HG02623 (cell line): ENCODE measurements around the gene LYRM7.
"Not testable (repeated sequence)": the region's sequence is repeated elsewhere in the genome, so short reads cannot be mapped to it uniquely, and the experiment has no call there.

Experiments
- ATAC-seq: cut with Tn5 transposase; IDR thresholded peaks from one replicate; pipeline ENCODE4 v1.9.1; 2021; ENCODE audit warnings: moderate library complexity; ENCODE audit not compliant: unreplicated experiment

LYRM7 gene

DNA sequence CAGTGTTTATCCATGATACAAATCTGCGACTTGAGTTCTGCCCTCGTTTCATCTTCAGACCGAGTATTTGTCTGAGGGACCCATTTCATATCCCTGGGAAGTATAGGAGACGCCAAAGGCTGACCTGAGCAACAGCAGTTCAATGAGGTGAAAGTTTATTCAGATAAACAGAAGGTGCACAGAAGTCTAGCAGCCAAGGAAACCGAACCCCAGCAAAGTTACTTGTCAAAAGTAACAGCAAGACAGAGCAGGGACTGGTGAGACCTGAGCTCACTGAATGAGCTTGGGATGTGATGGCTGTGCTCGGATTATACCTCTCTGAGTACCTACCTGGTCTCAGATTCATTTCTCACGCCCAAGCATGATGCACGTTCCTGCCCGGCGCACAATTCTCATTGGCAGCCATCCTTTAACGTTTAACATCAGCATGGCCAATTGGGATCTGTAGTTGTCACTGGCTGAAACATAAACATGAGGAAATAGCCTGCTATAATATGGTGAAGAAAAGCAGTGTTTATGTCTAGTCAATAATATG is 599 bp downstream of the LYRM7 start:
- no peak for ATAC-seq

- ATAC-seq, result no peak
These were observed 9.7 kb downstream of the LYRM7 start for GRCh38 chr5:131180407-131180806.

DNA sequence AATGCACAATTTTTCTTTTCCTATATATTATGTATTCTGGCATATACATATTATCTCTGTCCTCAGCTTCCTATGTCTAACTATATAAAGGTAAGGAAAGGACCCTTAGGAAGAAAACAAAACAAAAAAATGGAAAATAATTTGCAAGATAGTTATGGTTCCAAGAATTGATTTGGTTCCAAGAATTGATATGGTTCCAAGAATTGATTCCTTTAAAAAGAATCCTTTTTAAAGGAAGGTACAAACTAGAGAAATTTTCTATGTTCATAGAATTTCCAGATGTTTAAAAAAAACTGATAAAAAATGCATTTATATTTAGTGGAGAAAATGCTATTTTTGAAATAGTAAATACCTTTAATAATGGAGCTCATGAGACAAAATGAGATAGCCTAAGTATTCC is 12.1 kb downstream of the LYRM7 start:
- no peak for ATAC-seq

- no peak for ATAC-seq
These were observed 14.9 kb downstream of the LYRM7 start for GRCh38 chr5:131185523-131186104.

GRCh38 chr5:131186561-131187256 is 16.0 kb downstream of the LYRM7 start:
- ATAC-seq, result no peak

- ATAC-seq, result no peak
These were observed 22.4 kb downstream of the LYRM7 start for GRCh38 chr5:131193106-131193505.

DNA sequence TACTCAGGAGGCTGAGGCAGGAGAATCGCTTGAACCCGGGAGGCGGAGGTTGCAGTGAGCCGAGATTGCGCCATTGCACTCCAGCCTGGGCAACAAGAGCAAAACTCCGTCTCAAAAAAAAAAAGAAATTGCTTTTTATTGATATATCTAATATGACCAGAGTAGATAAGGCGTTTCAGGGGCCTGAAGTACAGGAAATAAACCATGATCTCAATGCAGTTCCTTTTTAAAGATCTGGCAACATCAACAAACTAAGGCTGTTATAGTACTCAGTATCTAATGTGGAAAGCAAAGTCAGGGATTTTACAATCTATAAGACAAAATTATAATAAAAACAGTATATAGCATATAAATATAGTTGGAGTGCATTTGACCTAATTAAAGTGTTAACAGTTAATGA is 23.2 kb downstream of the LYRM7 start:
- ATAC-seq, result not testable (repeated sequence)

GRCh38 chr5:131194725-131195124 is 24.0 kb downstream of the LYRM7 start:
- ATAC-seq, result no peak

DNA sequence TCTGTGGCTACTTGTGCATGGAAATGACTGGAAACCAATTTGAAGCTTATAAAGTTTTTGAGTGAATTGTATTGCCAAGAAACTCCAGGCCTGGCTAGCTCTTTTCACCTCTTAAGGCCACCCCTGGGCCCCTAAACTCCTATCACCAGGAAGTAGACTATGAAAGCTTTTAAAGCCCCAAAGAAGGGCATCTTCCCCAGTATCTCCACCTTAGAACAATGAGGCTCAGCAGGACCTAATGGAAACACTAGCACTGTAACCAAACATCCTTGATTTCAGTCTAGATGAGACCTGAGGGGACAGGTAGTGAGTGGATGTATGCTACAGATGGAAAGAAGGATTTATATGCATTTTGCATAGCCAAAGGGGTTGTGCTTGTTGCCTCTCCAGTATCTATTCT is 25.0 kb downstream of the LYRM7 start:
- no peak for ATAC-seq

GRCh38 chr5:131196331-131196730 is 25.6 kb downstream of the LYRM7 start:
- no peak for ATAC-seq

- ATAC-seq, result no peak
These were observed 27.9 kb downstream of the LYRM7 start for GRCh38 chr5:131198625-131199024.

DNA sequence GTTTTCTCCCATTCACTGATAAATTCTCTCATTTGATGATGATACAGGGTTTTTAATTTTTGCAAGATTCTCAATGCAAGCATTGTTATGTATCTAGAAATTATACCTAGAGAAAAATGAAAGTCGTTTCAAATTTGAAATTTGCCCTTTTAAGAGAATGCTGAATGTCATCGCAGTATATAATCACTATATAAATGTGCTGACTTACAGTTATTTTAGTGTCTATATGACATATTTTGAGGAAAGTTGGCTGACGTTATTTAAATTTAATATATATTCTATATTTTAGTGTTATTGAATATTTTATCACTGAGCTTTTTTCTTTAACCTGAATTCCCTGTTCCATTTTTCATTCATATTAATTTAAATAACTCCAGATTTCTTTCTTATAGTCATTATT is 29.8 kb downstream of the LYRM7 start:
- no peak for ATAC-seq

DNA sequence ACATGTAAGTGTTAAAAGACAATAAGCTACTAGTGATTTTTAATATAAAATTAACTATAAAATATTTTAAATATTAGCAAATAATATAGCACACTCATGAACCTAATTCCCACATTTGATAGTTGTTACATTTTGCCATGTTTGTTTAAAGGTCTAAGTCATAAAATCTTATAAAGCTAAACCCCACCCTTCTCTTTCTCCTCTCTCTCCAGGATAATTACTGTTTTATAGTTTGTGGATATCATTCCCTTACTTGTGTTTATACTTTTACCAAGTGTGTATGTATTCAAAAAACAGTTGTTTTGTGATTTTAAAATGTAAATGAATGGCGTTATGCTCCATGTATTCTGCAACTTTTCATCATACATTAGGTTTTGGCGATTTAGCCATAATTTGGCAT is 34.2 kb downstream of the LYRM7 start:
- no peak for ATAC-seq

GRCh38 chr5:131206061-131206460 is 35.3 kb downstream of the LYRM7 start:
- no peak for ATAC-seq

DNA sequence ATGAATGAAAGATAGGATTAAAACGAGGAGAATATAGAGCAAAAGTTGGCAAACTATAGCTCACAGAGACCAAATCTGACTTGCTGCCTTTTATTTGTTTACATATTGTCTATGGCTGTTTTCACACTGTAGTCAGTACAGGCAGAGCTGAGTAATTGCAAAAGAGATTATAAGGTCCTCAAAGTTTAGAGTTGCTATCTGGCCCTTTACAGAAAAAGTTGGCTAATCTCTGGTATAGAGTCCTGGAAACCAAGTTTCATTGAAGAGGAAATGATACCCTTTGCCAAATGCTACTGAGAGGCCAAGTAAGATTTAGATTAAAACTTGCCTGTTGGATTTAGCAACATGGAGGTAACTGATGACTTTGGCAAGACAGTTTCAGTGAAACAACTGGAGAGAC is 36.0 kb downstream of the LYRM7 start:
- no peak for ATAC-seq

DNA sequence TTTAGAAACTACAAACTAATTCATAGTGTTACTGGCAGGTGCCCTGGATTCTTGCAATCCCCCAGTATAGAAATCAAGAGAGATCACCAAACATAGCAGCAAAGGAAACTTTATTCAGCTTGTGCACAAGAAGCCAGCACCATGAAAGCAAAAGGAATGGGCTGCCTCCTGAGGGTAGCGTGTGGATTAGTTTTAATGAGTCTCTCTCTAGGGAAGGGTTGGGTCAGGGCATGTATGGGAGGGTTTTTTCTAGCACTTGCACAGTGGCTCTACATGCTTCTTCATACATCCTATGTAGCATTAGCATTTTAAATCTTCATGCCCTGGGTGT is 38.4 kb downstream of the LYRM7 start:
- no peak for ATAC-seq

DNA sequence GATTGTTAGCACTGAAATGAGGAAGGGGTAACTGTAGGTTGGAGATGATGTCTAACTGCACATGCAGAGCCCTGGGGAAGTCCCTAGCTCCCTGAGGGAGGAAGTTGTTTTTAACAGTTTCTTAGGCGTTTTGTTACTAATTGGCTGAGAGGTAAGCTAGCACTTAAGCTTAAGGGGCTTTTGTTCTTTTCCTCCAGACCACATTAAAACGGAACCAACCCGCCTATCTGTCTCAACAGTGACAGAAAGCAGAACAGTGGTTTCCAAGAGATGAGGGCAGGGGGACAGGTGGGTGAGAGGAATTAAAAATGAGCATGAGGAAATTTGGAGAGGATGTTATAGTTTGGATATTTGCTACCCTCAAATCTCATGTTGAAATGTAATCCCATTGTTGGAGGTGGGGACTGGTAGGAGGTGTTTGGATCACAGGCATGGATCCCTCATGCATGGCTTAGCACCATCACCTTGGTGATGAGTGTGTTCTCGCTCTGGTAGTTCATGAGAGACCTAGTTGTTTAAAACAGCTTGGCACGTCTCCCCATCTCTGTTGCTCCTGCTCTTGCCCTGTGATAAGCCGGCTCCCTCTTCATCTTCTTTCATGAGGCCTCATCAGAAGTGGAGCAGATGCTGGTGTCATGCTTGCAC is 38.9 kb downstream of the LYRM7 start:
- peak; percentile 91 for ATAC-seq

- ATAC-seq, result no peak
These were observed 39.4 kb downstream of the LYRM7 start for GRCh38 chr5:131210151-131210510.

DNA sequence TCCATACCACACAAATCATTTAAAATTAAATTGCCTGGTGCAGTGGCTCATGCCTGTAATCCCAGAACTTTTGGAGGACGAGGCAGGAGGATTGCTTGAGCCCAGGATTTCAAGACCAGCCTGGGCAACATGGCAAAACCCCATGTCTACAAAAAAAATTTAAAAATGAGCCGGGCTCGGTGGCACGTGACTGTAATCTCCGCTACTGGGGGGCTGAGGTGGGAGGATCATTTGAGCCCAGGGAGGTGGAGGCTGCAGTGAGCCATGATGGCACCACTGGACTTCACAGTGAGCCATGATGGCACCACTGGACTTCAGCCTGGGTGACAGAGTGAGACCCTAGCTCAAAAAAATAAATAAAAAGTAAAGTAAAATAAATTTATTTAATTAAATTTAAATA is 40.9 kb downstream of the LYRM7 start:
- no peak for ATAC-seq

DNA sequence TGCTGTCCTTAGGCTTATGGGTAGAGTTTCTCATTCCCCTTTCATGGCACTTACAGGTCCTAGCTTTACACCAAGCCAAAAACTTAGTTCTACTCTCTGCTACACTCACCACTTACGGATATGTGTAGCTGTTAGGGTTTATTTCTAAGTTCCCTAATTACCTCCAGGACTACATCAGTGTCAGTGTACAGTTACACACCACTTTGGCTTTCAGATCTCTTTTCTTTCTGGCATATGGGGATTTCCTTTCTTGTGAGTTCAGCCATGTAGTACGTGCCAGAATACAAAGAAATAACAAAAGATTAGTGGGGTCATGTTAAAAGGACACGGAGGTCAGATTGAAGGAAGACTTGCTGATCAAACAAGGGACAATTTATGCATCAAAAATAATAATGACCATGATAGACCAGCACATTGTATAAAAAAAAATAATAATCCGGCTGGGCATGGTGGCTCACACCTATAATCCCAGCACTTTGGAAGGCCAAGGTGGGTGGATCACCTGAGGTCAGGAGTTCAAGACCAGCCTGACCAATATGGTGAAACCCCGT is 41.8 kb downstream of the LYRM7 start:
- no peak for ATAC-seq

DNA sequence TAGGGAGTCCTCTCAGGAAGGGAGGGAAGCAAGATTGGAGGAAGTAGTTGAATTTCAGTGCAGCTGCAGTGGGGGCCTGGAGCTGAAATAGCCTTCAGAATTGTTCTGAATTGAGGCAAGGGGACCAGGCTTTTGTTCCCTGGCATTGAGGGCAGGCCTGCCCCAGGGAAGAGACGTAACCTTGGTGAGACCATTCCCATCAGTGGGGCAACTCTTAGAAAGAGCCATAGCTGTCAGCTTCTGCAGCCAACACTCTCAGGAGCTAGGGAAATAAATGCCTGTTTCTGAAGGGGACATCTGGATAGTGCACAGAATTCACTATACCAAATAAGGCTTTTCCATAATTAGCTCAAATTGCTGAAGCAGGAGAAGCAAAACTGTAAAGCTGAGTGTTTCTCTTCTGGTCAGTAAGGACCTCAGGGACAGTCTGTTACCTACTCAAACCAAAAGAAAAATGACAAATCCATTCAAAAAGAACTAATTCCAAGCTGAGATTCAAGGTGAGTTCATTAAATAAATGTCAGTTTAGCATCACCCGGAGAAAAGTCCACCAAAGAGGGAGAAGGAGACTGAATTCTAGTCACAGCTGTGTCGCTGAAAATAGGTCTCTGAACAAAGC is 44.0 kb downstream of the LYRM7 start:
- ATAC-seq, result no peak

DNA sequence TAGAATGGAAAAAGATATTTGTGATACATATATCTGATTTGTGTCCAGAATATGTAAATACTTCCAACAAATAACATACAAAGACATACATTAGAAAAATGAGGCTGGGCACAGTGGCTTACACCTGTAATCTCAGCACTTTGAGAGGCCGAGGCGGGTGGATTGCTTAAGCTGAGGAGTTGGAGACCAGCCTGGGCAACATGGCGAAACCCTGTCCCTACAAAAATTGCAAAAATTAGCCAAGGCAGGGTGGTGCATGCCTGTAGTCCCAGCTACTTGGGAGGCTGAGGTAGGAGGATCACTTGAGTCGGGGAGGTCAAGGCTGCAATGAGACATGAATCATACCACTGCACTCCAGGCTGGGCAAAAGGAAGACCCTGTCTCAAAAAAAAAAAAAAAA is 47.0 kb downstream of the LYRM7 start:
- ATAC-seq, result no peak
